Tongue (tissue), 2 donors: ENCODE measurements around the gene SH2B3. TPM values are rescaled to one million over a fixed set of nuclear protein-coding genes. Genes with fewer than 3 reads are reported as not detected.
A peak's percentile ranks its signal among the peaks of the same experiment; 100 is the strongest.
"Not testable (repeated sequence)": the region's sequence is repeated elsewhere in the genome, so short reads cannot be mapped to it uniquely, and the experiment has no call there.

Experiments used
- DNase-seq: peaks from one replicate; pipeline ENCODE4 v3.0.0-alpha.2; 2015
- total RNA-seq: library from RNA; depleted of rRNA; stranded (reverse); fragments of >200 nt; gene quantifications from one replicate; pipeline ENCODE4 v1.2.3, GENCODE V29; 2014

SH2B3 gene
- total RNA-seq, 1 donor from 2014 or later = 11.7 TPM

DNA sequence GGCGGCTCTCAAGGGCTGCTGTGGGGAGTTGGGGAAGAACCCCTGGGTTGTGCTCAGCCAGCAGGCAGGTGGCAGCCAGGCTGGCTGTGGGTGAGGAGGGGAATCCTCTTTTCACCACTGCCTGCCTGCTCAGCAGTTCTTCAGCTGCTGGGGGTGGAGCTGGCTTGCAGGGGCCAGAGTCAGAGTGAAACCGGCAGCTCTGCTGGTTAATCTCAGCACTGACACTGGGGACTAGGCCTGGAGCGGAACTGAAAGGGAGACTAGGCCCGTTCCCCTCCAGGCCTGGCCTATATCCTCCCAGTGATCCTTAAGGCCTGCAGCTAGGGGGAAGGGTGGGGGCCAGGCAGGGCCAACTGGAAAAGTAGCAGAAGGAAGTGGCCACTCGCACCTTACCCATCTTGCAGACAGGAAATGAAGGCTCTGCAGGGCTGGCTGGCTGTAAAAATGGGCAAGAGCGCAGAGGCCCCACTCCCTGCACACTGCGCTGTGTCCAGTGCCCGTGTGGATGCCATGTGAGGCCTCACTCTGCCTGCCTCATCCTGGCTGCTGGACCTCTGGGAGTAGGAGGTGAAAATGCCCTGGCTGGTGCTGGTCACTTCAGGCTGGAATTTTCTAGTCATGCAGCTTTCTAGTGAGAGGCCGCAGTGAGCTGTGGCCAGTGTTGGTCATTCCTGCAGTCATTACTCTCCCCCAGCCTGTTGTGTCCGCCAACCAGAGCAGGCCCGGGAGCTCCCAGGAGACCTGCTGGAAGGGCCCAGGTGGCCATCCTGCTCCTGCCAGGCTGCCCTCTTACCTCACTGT, 39.4 kb downstream of the SH2B3 start:
- DNase-seq = peak; percentile 76

DNA sequence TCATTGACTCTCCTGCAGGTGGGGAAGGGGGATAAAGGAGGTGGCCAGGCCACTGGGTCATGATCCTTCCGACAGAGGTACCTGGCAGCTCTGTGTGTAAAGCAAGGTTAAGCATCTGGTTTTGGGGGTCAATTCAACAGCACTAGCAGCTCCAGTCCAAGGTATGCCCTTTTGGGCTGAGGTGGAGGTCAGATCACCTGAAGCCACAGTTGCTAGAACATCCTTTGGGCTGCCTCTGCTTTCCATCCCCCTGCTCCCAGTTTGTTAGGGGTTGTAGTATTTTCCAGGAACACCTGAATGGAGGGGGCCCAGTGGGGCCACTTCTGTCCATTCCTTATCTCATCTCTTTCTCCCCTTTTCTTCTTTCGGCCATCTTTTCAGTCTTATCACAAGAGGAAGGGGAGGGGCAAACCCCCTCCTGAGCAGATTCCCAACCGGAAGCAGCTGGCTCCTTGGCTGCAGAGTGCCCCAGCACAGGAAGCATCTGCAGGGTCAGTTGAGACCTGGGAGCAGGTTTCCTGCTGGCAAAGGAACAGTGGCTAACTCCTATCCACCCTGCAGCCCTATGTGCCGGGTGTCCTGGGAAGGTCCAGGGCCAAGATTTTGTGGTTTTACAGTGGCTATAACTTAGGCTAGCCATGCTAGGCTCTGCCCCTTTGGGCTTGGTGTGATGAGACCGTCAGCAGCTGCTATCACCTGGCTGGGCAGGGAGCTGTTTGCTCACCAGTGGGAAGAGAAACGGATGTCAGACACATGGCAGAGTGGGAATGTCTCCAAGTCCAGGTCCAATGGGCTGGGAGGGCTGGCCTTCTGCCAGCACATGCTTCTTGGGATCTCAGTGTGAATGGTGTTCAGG, 40.2 kb downstream of the SH2B3 start:
- peak; percentile 44 for DNase-seq

DNA sequence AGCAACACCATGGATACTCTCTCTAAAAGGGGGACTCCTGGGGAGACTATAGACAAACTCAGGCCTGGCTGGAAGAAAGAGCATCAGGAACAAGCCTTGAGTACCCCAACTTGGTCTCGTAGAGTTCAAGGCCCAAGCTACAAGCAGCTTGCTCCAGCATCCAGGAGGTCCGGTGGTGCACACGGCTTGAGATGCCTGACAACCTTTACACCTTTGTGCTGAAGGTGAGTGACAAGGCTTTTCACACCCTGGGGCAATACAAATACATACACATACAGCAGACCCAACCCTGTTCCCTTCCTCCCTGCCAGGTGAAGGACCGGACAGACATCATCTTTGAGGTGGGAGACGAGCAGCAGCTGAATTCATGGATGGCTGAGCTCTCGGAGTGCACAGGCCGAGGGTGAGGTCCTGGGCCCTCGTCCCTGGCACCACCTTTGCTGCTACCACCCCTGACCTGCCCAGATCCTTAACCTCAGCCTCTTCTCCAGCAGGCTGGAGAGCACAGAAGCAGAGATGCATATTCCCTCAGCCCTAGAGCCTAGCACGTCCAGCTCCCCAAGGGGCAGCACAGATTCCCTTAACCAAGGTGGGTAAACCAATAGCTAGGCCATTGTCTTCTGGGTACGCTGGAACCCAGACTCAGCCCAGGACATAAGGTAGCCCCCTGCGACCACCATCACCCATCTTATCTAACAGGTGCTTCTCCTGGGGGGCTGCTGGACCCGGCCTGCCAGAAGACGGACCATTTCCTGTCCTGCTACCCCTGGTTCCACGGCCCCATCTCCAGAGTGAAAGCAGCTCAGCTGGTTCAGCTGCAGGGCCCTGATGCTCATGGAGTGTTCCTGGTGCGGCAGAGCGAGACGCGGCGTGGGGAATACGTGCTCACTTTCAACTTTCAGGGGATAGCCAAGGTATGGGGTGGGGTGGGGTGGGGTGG, 41.2 kb downstream of the SH2B3 start:
- DNase-seq = no peak

DNA sequence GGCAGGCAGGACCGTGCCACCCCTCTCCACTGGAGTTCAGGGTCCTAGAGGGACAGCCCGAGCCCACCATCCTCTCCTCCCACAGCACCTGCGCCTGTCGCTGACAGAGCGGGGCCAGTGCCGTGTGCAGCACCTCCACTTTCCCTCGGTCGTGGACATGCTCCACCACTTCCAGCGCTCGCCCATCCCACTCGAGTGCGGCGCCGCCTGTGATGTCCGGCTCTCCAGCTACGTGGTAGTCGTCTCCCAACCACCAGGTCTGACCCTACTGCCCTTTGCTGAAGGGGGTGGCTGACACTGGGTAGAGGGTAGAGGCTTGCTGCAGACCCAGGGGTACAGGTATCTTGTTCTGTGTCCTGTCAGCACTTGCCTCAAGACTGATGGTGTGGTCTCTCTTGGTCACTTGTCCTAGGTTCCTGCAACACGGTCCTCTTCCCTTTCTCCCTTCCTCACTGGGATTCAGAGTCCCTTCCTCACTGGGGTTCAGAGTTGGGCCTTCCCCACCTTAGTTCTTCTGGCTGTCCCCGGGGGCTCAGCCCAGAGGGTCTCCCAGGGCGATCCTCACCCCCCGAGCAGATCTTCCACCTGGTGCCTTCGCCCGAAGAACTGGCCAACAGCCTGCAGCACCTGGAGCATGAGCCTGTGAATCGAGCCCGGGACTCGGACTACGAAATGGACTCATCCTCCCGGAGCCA, 42.0 kb downstream of the SH2B3 start:
- DNase-seq = no peak

DNA sequence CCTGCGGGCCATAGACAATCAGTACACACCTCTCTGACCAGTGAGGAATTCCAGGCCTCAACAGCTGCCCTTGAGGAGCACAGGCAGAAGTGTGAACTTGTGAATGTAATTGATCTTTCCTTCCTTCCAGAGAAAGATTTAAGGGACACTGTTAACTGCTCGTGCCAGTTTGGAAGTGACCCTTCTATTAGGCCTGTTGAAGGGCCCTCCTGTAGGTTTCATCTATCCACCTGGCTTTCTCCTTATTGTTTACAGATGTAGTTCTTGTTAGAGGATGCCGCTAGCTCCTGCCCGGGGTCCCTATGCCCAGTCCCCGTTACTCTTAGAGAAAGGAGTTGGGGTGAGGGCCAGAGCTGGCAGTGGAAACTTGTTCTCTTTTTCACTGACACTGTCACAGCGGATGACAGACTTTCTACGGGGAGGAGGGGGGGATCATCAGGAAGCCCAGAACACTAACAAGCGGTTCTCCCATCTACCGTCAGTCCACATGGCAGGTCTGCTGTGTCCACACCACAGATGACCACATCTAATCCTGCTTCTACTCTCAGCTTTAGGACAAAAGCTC, 42.6 kb downstream of the SH2B3 start:
- no peak for DNase-seq

DNA sequence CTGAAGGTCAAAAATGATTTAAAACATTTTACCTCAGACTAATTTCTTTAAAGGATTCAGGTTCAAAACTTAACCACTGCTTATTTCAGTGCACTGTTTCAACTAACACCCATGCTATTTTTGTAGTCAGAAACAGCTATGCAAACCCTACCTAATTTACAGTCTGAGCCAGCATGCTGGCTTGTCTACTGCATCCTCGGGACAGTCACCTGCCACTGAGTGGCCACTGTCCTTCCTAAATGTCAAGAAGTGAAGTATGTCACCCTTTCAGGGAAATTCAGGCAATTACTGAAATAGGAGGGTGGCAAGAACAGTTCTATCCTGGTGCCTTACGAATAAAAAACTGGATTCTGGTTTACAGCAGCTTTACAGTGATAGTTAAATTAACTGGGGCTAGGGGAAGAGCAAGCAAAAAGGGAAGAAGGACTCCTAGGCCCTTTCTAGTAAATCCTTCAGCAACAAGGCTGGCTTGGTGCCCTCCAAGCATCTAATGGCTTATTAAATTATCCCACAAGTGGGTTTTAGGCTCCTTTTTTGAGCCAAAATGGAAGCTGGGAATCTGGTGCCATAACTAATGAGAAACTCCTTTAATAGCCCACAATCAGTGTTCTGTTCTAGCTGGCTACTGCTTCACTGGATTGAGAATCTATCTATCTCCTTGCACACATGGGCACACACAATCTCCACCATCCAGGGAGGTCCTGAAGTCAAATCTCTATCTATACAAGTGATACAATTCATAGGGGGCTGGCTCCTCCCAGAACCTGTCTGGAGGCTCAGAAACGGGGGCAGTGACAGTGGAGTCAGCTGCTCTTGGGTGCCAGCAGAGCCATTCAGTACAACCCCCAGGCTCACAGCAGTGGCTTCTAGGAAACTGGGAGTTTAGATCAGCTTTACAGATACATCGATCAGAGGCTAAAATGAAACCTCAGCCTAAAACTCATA, 43.4 kb downstream of the SH2B3 start:
- no peak for DNase-seq

DNA sequence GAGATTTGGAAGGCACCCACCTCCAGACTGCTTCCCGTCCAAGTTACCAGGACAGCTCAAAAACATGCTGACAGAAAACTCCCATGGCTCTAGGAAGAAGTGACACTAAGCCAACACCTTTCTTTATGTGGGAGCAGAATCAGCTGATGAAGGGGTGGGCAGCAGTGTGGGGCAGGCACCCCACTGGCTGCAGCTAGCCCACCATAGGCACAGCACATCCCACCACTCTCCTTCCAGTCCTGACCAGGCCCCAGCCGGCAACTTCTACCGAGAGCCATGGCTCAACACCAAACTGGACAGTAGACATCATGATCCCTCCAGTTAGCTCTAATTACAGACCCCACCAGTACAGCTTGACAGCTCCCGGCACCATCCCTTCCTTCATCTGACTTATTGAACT, 45.0 kb downstream of the SH2B3 start:
- DNase-seq = no peak

DNA sequence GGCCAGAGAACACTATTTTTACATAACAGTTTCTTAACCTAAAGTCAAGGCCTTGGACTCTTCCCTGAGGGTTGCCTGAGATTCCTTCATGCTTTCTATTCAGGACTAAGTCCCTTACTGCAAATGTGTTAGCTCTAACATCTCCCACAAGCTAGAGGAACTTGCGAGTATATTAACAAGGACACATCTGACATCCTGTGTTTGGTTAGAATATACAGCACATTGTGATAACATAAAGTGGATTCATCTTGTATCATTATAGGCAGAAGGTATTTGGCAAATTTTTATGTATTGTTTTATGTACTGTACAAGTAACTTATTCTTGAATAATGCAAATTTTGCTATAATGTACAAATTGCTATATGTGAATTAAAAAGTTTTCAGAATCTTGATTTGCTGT, 45.5 kb downstream of the SH2B3 start:
- DNase-seq = no peak

DNA sequence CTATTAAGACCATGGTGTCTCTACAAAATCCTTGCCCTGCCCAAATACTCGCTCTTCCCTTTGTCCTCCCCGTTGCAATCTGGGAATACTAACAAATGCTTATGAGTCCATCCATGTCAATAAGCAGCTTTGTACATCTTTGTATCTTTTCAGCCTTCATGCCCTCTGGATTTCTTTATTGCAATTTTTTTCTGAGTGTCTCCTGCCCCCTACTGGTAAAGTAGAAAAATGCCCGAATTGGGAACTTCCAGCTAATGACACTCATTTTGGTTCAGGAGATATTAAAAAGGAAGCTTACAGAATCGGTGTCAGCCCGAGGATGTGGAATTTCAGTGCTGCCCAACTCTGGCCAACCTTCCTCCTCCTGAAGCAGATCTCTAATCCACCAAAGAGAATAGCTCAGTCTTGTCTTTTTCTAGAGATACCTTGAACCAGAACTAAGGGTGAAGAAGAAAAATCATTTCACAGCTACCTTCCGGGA, 46.0 kb downstream of the SH2B3 start:
- peak; percentile 70 for DNase-seq

DNA sequence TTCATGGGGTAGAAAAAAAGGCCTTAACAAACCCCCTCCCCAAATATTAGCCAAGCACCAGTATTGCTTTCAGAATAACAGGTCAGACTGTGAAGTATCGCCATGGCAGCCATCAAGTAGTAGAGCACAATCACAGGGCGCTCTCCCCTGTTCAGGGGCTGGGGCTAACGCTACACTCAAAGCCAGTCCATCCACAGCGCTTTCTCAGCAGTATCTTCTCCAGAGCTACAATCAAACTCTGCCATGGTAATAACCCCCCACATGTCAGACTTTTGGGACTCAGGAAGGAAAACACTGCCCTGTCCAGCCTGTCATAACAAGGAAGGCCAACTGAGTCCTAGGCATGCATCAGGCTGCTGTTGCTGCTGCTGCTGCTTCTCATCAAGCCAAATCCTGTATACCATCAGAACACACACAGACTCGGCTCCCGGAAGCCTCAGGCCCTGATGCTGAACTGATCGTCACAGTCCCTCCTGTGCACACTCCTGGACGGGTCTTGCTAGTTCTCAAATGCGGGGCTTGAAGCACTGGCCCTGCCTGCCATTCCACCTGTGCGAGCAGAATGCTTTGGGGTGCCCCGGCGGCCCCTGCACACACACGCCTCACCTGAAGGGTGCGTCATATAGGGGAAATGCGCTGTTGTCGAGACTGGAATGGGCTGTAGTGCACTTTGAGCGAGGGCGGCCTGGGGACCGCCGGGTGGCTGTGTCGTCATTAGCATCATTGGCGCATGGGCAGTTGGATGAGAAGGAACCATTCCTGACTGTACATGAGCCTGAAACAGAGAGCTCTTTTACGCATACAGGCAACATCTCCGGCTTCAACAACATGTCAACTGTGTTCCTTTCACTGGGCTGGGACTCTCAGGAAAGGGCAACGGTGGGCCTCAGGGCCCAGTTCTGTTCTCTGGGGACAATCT, 47.6 kb downstream of the SH2B3 start:
- DNase-seq = no peak

DNA sequence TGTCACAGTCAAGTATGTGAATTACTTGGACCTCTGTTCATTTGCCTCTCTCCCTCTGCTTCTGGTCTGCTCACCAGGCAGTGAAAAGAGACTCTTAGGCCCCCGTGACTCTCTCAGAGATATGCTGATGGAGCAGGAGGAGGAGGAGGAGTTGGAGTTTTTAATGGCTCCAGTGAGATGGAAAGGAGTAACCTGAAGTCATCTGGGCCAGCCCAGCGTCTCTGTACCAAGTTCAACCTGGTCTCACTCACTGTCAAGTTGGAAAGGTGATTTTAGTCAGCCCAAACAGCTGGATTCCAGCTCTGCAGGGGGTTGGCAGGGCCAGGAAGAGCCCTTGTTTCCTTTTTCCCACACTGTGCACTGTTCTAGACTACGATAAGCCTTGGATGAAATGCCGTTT, 48.6 kb downstream of the SH2B3 start:
- DNase-seq = no peak

DNA sequence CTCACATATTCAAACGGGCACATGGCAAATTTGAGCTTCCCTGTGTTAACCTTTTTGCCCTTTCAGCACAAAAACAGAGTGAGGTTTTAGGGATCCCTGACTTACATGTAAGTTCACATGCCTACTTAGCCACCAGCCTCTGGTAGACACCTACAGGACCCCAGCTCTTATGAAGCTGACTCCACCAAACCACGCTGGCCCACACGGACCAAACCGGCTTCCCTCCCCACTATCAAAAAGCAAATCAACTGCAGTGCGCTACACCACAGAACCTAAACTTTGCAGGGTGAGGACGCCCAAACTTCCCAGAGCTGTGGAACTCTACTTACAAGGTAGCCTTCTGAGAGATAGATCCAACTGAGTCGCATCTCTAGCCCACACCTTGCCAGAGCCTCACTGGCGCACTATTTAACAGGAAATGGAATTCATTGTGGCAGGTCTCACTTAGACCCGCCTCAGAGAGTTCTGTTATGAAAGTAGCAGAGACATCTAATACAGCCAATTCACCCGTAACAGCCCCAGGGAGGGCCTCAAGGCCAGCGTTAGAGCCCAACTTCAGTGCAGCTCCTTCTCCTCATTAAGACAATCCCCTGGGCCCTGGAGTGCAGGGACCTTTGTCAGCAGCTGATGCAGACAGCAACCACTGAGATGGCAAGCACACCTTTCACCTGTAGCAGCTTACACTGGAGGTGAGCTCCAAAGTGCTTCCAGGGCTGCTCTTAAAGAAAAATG, 49.2 kb downstream of the SH2B3 start:
- DNase-seq = no peak

DNA sequence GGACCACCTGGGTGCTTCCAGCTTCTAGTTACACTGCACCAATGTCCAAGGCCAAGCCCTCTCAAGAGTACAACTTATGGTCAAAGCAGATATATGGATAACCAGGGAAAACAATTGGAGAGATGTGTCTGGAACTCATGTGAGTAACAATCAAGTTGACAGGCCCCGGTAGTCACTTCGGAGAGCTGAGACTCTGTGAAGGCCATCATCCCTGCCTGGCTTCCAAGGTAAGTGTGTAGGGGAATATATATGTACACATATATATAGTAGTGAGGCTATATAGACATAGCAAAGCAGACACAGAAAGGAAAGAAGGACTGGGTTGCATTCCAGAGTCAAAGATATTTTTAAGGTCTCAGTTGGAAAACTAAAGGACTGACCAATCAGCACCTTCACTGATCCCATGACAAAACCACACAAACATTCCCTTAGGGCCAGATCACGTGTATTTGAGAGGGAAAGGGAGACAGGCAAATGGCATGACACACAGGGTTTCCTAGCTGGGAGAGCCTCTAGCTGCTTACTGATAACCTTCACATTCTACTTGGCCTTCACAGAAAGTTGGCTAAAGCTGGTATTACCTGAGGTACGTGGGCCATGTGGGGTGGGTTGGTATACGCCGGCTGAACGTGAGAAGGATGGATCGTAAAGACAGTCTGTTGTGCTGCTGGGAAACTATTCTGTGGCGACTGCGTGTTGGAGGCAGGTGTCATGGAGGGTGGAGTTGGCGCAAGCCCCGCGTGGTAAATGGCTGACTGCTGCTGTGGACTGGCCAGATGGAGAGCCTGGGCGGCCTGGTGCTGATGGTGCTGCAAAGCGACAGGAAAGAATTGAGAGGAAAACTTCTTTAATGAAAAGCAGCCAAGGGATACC, 50.0 kb downstream of the SH2B3 start:
- DNase-seq = no peak

DNA sequence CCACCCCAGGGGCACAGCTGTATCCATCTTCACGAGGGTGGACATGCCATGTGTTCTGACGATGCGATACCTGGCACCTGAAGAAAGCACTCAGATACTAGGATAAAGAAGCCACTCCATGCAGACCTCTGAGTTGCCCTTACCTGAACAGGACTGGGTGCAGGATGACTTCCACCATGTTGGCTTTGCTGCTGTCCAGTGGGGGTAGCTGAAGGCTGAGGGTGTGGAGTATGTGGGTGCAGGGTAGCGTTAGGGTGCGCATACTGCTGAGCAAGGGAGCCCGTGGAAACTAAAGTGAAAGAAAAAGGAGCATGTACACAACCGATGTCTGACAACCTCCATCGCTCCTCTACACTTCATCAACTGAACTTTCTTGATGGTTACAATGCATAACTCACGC, 51.3 kb downstream of the SH2B3 start:
- DNase-seq = no peak

DNA sequence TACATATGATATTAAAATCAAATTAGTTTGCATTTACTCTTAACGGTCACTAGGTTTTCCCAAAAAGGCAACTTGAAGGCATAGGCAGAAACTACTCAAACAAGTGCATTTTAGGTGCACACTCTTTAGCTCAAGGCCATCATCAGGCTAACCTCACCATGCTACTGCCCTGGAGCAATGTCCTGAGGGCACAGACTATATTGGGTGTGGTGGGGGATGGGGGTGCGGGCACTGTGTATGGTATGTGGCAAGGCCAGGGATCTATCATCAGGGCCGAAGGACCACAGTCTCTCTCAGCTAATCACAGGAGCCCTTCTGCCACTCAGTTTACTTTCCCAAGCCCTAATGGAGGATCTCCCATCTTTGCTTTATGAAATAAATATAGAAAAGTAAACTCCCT, 51.9 kb downstream of the SH2B3 start:
- DNase-seq = no peak

DNA sequence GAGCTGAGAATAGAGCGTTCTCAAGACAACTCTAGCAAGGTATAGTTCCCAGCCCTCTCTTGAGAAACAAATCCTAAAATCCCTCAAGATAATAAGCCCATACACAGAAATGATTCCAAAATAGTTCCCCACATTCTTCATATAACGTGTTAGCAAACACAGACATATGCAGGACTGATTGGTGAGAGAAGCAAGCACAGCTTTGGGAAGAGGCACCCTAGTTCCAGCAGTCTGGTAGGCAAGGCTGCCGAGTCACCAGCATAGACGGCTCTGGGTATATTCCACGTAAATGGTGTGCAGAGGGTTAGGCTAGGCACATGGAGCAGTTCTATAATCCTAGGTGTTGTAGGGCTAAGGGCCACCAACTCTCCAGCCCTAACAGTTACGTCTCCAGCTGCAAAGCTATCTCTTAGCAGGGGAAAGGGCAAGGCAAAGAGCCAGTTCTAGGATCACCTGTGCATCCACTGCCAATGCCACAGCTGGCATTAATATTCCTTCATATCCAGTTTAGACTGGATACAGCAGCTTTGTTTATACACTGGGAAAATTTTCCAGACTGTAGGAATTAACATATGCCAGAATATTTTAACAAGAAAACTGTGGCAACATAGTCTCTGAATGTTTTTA, 52.9 kb downstream of the SH2B3 start:
- DNase-seq = no peak

DNA sequence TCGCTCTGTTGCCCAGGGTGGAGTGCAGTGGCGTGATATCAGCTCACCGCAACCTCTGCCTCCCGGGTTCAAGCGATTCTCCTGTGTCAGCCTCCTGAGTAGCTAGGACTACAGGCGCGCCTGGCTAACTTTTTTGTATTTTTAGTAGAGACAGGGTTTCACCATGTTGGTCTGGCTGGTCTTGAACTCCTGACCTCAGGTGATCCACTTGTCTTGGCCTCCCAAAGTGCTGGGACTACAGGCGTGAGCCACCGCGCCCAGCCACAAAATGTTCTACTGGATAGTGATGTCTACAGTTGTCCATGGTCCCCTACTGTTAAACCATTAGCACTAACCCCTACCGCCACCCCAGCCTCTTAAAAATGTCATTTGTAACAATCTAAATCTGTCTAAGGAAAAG, 54.4 kb downstream of the SH2B3 start:
- not testable (repeated sequence) for DNase-seq
